ENCODE measurements around the gene L3MBTL4. TPM values are rescaled to one million over a fixed set of nuclear protein-coding genes. Genes with fewer than 3 reads are reported as not detected.

L3MBTL4 gene
- total and polyA plus RNA-seq, 7 donors, result 1.2 to 5.7 (median 3.4) TPM

DNA sequence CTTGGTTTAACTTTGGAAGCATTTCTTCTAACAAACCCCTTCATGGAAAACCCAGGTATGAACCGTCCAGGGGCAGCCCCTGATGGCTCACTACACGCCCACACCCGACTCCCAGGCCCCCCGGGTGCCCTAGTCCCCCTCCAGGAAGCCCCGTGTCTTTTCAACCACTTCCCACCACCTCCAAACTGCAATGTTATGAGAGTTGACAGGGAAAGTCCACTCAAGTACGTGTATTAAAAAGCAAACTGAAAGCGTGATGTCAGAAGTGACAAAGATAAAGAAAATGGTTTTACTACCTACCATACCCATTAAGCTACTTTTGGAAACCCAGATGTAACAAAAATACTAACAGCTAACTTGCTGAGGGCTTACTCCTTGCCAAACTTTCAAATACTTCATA lies 51.5 kb downstream of the L3MBTL4 start:
- TF ChIP-seq CTCF (IDR thresholded peaks at IDR 0.05) (no peak), POLR2AphosphoS5 (IDR thresholded peaks at IDR 0.05) (no peak), POLR2A (IDR thresholded peaks at IDR 0.05) (no peak), EP300 (IDR thresholded peaks at IDR 0.05) (no peak)
- Histone ChIP-seq H3K4me3 (no peak overlapping the region), H3K27me3 (no peaks in the 10 kb centered on the region), H3K36me3 (no peaks in the 10 kb centered on the region), H3K9me3 (no peaks in the 10 kb centered on the region), H3K27ac (no peak overlapping the region), H3K4me1 (peaks cover 0 to 12% (median 0%) of the 10 kb centered on the region in 4 donors)
- DNase-seq, result no peak
- intact Hi-C loops (cut with DNase I), result no loop called here
- WGBS, 2 donors, result 63 to 74% methylated on average over 7 of the region's 7 CpGs

DNA sequence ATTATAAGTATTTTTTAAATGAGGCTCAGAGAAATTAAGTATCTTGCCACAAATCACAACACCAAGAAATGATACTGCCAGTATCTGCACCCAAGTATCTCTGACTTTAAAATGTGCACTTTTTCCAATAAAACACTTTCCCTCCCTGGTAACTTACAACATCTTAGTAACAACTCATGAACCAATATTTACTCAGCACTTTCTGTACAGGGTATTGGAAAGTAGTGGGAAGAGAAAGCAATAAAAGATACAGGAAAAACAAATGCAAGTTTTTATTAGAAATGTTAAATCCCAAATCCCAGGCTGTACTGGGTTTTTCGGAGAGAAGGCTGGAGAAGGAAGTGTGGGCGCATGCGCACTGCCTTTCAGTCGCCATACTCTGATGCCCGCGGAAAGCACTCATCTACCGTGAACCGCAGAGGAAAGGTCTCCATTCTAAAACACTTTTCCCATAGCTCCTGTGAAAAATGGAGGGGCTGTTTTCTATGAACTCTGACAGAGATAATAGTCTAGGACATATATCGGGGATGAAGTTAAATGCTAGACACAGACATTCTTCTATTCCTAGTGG lies 52.1 kb downstream of the L3MBTL4 start:
- intact Hi-C loops (cut with DNase I), result no loop called here
- no peak for DNase-seq
- TF ChIP-seq CTCF (IDR thresholded peaks at IDR 0.05) (no peak), POLR2AphosphoS5 (IDR thresholded peaks at IDR 0.05) (no peak), EP300 (IDR thresholded peaks at IDR 0.05) (no peak), POLR2A (IDR thresholded peaks at IDR 0.05) (no peak)
- Histone ChIP-seq H3K4me3 (no peak overlapping the region), H3K27ac (no peak overlapping the region), H3K4me1 (peaks cover 0 to 12% (median 0%) of the 10 kb centered on the region in 4 donors), H3K27me3 (no peaks in the 10 kb centered on the region), H3K36me3 (no peaks in the 10 kb centered on the region), H3K9me3 (no peaks in the 10 kb centered on the region)
- 85 to 91% methylated on average over 9 of the region's 9 CpGs for WGBS, 2 donors

DNA sequence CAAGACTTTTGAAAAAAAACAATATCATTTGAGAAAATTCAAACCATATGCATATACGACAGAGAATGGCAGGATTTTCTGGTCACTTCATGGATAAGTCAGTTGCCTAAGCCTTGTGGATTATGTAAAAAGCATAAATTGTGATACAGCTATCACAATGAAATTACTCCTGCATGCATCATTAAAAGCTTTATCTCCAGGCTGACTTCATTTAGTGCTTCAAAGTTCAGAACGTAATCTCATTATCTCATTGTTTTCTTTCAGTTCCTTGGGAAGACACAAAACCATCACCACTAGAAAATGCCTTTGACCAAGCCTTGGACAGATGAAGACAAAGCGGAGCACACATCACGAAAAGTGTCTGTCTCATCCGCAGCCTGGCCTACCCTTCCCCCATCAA lies 57.0 kb downstream of the L3MBTL4 start:
- WGBS, 2 donors, result 84 to 86% methylated on average over 5 of the region's 5 CpGs
- Histone ChIP-seq H3K4me3 (no peak overlapping the region), H3K27me3 (no peaks in the 10 kb centered on the region), H3K9me3 (no peaks in the 10 kb centered on the region), H3K36me3 (no peaks in the 10 kb centered on the region), H3K27ac (no peak overlapping the region), H3K4me1 (no peaks in the 10 kb centered on the region)
- intact Hi-C loops (cut with DNase I), result no loop called here
- TF ChIP-seq CTCF (IDR thresholded peaks at IDR 0.05), result no peak
- TF ChIP-seq POLR2AphosphoS5 (IDR thresholded peaks at IDR 0.05), result no peak
- TF ChIP-seq POLR2A (IDR thresholded peaks at IDR 0.05), result no peak
- no peak for TF ChIP-seq EP300 (IDR thresholded peaks at IDR 0.05)
- DNase-seq, result no peak

DNA sequence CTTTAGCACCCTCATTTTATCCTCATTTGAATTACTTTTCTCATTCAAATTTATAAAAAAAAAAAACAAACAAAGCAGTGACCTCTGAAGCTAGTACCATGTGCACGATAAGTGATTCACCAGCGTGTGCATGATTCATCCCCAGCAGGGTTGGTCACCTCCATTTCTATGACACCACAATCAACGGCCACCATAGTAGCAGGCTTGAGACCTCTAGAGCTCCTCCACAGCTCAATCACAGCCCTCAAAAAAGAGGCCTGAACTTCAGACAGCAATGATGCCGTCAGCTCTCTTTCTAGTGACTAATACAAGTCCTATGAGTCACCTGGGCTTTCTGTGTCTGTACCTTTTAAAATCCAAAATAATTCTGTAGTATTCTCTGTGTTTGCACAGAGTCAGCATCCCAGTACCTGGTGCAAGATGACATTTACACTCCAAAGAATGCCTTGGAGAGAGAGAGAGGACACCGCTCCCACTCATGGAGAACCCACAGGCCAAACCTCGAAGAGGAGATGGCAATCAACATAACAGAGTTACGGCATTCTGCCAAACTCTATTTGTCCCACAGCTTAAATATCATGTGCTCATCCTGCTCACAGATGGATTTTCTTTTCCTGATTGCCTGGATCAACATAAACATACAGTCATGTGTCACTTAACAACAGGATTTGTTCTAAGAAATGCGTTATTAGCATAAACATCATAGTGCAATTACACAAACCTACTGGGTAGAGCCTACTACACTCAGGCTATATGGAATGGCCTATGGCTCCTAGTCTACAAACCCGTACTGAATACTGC lies 58.7 kb downstream of the L3MBTL4 start:
- Histone ChIP-seq H3K4me1 (peaks cover 0 to 3% (median 0%) of the 10 kb centered on the region in 4 donors), H3K4me3 (no peak overlapping the region), H3K27ac (no peak overlapping the region), H3K36me3 (no peaks in the 10 kb centered on the region), H3K9me3 (no peaks in the 10 kb centered on the region), H3K27me3 (no peaks in the 10 kb centered on the region)
- TF ChIP-seq CTCF (IDR thresholded peaks at IDR 0.05), result no peak
- no peak for TF ChIP-seq EP300 (IDR thresholded peaks at IDR 0.05)
- no peak for TF ChIP-seq POLR2AphosphoS5 (IDR thresholded peaks at IDR 0.05)
- TF ChIP-seq POLR2A (IDR thresholded peaks at IDR 0.05), result no peak
- intact Hi-C loops (cut with DNase I), result no loop called here
- DNase-seq, result no peak
- 78 to 84% methylated on average over 9 of the region's 9 CpGs for WGBS, 2 donors

Measured in sigmoid colon (tissue), 7 donors.